GM12878 (cell line): ENCODE results near the gene MT1H. TPM values are rescaled to one million over a fixed set of nuclear protein-coding genes. Genes with fewer than 3 reads are reported as not detected.

Source experiments
- ATAC-seq: fragments of 200-7000 bp; cut with Tn5 transposase; 3 replicates; pipeline ENCODE4 v1.9.1; 2020; ENCODE audit warnings: mild to moderate bottlenecking, moderate library complexity
- BruUV-seq: library from RNA; stranded (reverse); fragments of 400-500 nt; replicated peaks from 2 replicates; lab custom pipeline; 2021; lab: Mats Ljungman, UMichigan
- CTCF ChIA-PET: fragments of 300-600 bp; sonication (Branson Sonifier 250); formaldehyde crosslinking; extraction: SDS; loops from one replicate; lab custom pipeline; 2021; ENCODE audit warnings: inconsistent platforms; lab: Yijun Ruan, JAX
- POLR2A ChIA-PET: fragments of 350-600 bp; formaldehyde crosslinking; extraction: SDS; loops from one replicate; lab custom pipeline; 2021; ENCODE audit warnings: inconsistent platforms; lab: Charles Lee
- RAD21 ChIA-PET: fragments of 300-600 bp; sonication (Branson Sonifier 250); formaldehyde crosslinking; loops from one replicate; lab custom pipeline; 2023; ENCODE audit warnings: antibody characterized with exemption; ENCODE audit not compliant: unreplicated experiment; lab: Charles Lee
- SMC1A ChIA-PET: fragments of 300-600 bp; sonication (Branson Sonifier 250); formaldehyde crosslinking; loops from one replicate; lab custom pipeline; 2023; ENCODE audit not compliant: unreplicated experiment, uncharacterized antibody; lab: Charles Lee
- DNase-seq: peaks from one replicate; pipeline ENCODE4 v3.0.0-alpha.2; 2011; ENCODE audit warnings: low read depth, low spot score
- FAIRE-seq: peaks from 3 replicates; lab custom pipeline; 2011; peaks lifted over from hg19 to GRCh38; lab: Jason Lieb, UNC
- H2AFZ ChIP-seq: 2 replicates; pipeline ENCODE4 v1.6.0; 2011; ENCODE audit warnings: low read depth, low read length, control low read depth; ENCODE audit not compliant: control insufficient read depth
- H3K27ac ChIP-seq: 2 replicates; pipeline ENCODE4 v1.5.1; 2011; ENCODE audit warnings: control low read depth; ENCODE audit not compliant: control insufficient read depth, insufficient read depth
- H3K27me3 ChIP-seq, 2 experiments: replicated peaks in 1 of 2; 2 replicates each; pipeline versions ENCODE4 v1.6.0 to v1.6.1; 2011; ENCODE audit warnings: low read length in 1 of 2; ENCODE audit not compliant: control insufficient read depth in 2 of 2, insufficient read depth in 2 of 2
- H3K36me3 ChIP-seq, 2 experiments: 2 replicates each; pipeline ENCODE4 v1.5.1; 2011; ENCODE audit warnings: low read length in 1 of 2; ENCODE audit not compliant: control insufficient read depth in 2 of 2, insufficient read depth in 2 of 2
- H3K4me1 ChIP-seq: 2 replicates; pipeline ENCODE4 v1.6.1; 2011; ENCODE audit warnings: mild to moderate bottlenecking, low read length, moderate library complexity, mixed read lengths; ENCODE audit not compliant: control insufficient read depth, insufficient read depth
- H3K4me2 ChIP-seq: 2 replicates; pipeline ENCODE4 v1.6.0; 2011; ENCODE audit warnings: control low read depth; ENCODE audit not compliant: control insufficient read depth, insufficient read depth
- H3K4me3 ChIP-seq: fragments of 200-600 bp; sonication (generic); 2 replicates; pipeline ENCODE4 v1.5.1; 2016
- H3K79me2 ChIP-seq: 2 replicates; pipeline ENCODE4 v1.6.0; 2011; ENCODE audit warnings: low read length; ENCODE audit not compliant: control insufficient read depth, insufficient read depth
- H3K9ac ChIP-seq: 2 replicates; pipeline ENCODE4 v1.8.0; 2011; ENCODE audit warnings: low read length, control low read depth, mixed read lengths; ENCODE audit not compliant: control insufficient read depth, insufficient read depth
- H3K9me3 ChIP-seq: replicated peaks from 3 replicates; pipeline ENCODE4 v1.5.1; 2011; ENCODE audit warnings: mild to moderate bottlenecking, low read length; ENCODE audit not compliant: control insufficient read depth, insufficient read depth
- H4K20me1 ChIP-seq: 2 replicates; pipeline ENCODE4 v1.6.0; 2011; ENCODE audit not compliant: control insufficient read depth, insufficient read depth
- CBX5 ChIP-seq: sonication (generic); IDR thresholded peaks from 2 replicates; pipeline ENCODE4 v1.6.1; 2016; ENCODE audit warnings: low read depth, moderate library complexity, mild to moderate bottlenecking, inconsistent platforms
- CREB1 ChIP-seq: IDR thresholded peaks from 2 replicates; pipeline ENCODE4 v1.6.1; 2012; ENCODE audit warnings: low read depth, mild to moderate bottlenecking, inconsistent platforms
- GABPA ChIP-seq: IDR thresholded peaks from 2 replicates; pipeline ENCODE4 v1.6.1; 2014; ENCODE audit warnings: antibody characterized with exemption, low read depth, mild to moderate bottlenecking, inconsistent platforms
- MLLT1 ChIP-seq: fragments of 450-650 bp; IDR thresholded peaks from 2 replicates; pipeline ENCODE4 v1.6.1; 2016; ENCODE audit warnings: mild to moderate bottlenecking
- SIN3A ChIP-seq: IDR thresholded peaks from 2 replicates; pipeline ENCODE4 v1.6.1; 2012; ENCODE audit warnings: low read depth, low read length, improper control_type of control experiment
- STAT3 ChIP-seq: IDR thresholded peaks from 2 replicates; pipeline ENCODE4 v1.6.1; 2011; ENCODE audit warnings: low read depth, low read length, improper control_type of control experiment
- WGBS: methylation state at CpG from one replicate; pipeline ENCODE4 v1.1.6; 2016; ENCODE audit warnings: low lambda C conversion rate; ENCODE audit not compliant: insufficient replicate concordance, insufficient coverage; ENCODE audit errors: missing lambda C conversion rate; 5-methylcytosine and 5-hydroxymethylcytosine counted together
- in situ Hi-C: fragments of 300-500 bp; cut with MboI; formaldehyde crosslinking; loops from 9 replicates; pipeline ENCODE4 v1.14.3; 2018; ENCODE audit warnings: mixed read lengths
- intact Hi-C: fragments of 100-400 bp; cut with micrococcal nuclease; formaldehyde crosslinking; loops from one replicate; pipeline ENCODE4 v1.14.2; 2022; ENCODE audit not compliant: unreplicated experiment
- polyA plus RNA-seq, 11 experiments: library from polyadenylated mRNA; depleted of rRNA in 4 of 11; unstranded in 6 of 11; stranded (reverse) in 5 of 11; fragments of >200 nt; fragmentation: Nextera tagmentation in 4 of 11; fragmentation: Illumina TruSeq in 1 of 11; extraction: Ambion mirVana in 4 of 11; extraction: Trizol in 1 of 11; gene quantifications; 1 replicate in 1 of 11; 2 replicates in 10 of 11; pipeline versions ENCODE4 v1.2.1 to v1.2.3, GENCODE V29; 2011 to 2016; ENCODE audit warnings: inconsistent platforms in 2 of 11, missing spikeins in 2 of 11, low read depth in 1 of 11
- total RNA-seq, 4 experiments: library from RNA; depleted of rRNA in 3 of 4; stranded (reverse); fragments of >200 nt in 3 of 4; fragmentation: Illumina TruSeq in 1 of 4; extraction: Trizol in 1 of 4; gene quantifications; 2 replicates each; pipeline versions ENCODE4 v1.2.1 to v1.2.3, GENCODE V29; 2013 to 2021
- TF ChIP-seq, protein P1 (sequence below): fragments of 150-350 bp; IDR thresholded peaks from 2 replicates; pipeline ENCODE4 v1.6.1; 2014; ENCODE audit warnings: mild to moderate bottlenecking, low read depth, low read length

The MT1H gene
- total and polyA plus RNA-seq, 10 of the 15 experiments (the other 5 are each of a cell fraction or from before 2014, with no cell fraction given): 0.40 to 6.0 (median 1.1) TPM; not detected in 2

DNA sequence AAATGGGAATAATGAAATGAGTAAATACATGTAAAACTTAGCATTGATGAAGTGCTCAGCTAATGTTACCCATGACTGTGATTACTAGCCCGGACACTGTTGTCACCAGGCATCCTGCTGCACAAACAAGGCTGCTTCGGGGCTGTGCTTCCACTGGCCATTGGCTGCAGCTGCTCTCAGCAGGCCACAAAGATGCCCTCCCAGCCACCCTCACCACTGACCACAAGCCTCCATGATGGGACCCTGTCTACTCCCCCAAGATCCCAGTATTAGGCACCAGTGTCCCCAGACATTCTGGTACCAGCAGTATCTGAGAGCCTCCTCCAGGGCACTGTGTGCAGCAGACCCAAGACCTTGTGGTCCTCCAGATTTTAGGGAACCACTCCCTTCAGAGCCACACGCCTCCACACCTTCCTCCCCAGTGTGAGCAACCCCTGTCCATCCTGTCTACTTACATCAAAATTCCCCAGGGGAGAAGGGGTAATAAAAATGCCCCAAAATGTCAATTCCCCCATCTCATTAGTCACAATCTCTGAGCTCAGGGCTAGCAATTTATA, 40.6 kb downstream of the MT1H start:
- intact Hi-C loops (no loop called here), in situ Hi-C loops (no loop called here)
- Histone ChIP-seq H3K4me1 (no peaks in the 10 kb centered on the region), H4K20me1 (no peaks in the 10 kb centered on the region), H2AFZ (no peak overlapping the region), H3K27me3 (no peaks in the 10 kb centered on the region), H3K27ac (no peak overlapping the region), H3K79me2 (no peaks in the 10 kb centered on the region), H3K9me3 (no peaks in the 10 kb centered on the region; the same call in 2 of the 3 replicates), H3K36me3 (no peaks in the 10 kb centered on the region), H3K4me2 (no peak overlapping the region), H3K4me3 (no peak overlapping the region), H3K9ac (no peak overlapping the region)
- CTCF ChIA-PET: interaction anchor here (1.0 kb wide), 1 partner anchor 9 kb away, joined by 3 read pairs; no protein-coding TSS in a partner anchor
- no peak for FAIRE-seq
- RAD21 ChIA-PET: no interaction called here
- TF ChIP-seq, protein P1, sequence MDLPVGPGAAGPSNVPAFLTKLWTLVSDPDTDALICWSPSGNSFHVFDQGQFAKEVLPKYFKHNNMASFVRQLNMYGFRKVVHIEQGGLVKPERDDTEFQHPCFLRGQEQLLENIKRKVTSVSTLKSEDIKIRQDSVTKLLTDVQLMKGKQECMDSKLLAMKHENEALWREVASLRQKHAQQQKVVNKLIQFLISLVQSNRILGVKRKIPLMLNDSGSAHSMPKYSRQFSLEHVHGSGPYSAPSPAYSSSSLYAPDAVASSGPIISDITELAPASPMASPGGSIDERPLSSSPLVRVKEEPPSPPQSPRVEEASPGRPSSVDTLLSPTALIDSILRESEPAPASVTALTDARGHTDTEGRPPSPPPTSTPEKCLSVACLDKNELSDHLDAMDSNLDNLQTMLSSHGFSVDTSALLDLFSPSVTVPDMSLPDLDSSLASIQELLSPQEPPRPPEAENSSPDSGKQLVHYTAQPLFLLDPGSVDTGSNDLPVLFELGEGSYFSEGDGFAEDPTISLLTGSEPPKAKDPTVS: no peak
- TF ChIP-seq STAT3: no peak
- no peak for TF ChIP-seq MLLT1
- TF ChIP-seq CBX5: no peak
- TF ChIP-seq SIN3A: no peak
- TF ChIP-seq CREB1: no peak
- no peak for TF ChIP-seq GABPA
- 27% methylated on average over 3 of the region's 3 CpGs for WGBS
- no peak for DNase-seq
- POLR2A ChIA-PET: no interaction called here
- no TSS peak for BruUV-seq
- peak; percentile 51 for ATAC-seq
- SMC1A ChIA-PET: no interaction called here
